HepG2 (cell line): ENCODE data around the gene SHISA9.

Experiments
- JUND ChIP-seq: sonication (generic); formaldehyde crosslinking; IDR thresholded peaks from 2 replicates; pipeline ENCODE4 v1.8.0; 2022; ENCODE audit warnings: mild to moderate bottlenecking, missing genetic modification reagents
- TF ChIP-seq, protein P1 (sequence below): sonication (generic); formaldehyde crosslinking; IDR thresholded peaks from 2 replicates; pipeline ENCODE4 v1.8.1; 2022; ENCODE audit warnings: low read depth, mild to moderate bottlenecking, missing genetic modification reagents

DNA sequence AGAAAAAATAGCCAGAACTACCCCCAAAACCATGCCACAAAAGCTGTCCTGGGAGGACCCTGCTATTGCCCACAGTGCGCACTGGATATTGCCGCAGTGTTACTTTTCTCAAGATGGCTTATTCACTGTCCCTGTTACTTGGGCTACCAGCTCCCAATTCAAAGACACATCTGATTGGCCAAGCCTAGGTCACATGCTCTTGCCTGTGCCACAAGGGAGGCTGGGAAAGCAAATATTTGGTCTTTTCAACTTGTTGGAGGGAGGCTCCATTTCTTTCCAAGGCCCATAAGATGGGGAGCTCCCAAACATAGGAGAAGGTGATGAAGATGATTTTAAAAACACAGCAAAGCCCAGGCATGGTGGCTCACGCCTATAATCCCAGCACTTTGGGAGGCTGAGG, 257.0 kb downstream of the SHISA9 start:
- TF ChIP-seq JUND (CRISPR knock-in tag), result no peak
- TF ChIP-seq, protein P1, sequence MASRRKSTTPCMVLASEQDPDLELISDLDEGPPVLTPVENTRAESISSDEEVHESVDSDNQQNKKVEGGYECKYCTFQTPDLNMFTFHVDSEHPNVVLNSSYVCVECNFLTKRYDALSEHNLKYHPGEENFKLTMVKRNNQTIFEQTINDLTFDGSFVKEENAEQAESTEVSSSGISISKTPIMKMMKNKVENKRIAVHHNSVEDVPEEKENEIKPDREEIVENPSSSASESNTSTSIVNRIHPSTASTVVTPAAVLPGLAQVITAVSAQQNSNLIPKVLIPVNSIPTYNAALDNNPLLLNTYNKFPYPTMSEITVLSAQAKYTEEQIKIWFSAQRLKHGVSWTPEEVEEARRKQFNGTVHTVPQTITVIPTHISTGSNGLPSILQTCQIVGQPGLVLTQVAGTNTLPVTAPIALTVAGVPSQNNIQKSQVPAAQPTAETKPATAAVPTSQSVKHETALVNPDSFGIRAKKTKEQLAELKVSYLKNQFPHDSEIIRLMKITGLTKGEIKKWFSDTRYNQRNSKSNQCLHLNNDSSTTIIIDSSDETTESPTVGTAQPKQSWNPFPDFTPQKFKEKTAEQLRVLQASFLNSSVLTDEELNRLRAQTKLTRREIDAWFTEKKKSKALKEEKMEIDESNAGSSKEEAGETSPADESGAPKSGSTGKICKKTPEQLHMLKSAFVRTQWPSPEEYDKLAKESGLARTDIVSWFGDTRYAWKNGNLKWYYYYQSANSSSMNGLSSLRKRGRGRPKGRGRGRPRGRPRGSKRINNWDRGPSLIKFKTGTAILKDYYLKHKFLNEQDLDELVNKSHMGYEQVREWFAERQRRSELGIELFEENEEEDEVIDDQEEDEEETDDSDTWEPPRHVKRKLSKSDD (CRISPR knock-in tag), result no peak
